Left colon (tissue), 2 donors: Measurements from ENCODE around the gene AGBL4. TPM values are rescaled to one million over a fixed set of nuclear protein-coding genes. Genes with fewer than 3 reads are reported as not detected.
"Not testable (repeated sequence)": the region's sequence is repeated elsewhere in the genome, so short reads cannot be mapped to it uniquely, and the experiment has no call there.

Experiments
- ATAC-seq: fragments of 200-7000 bp; cut with Tn5 transposase; one replicate; pipeline ENCODE4 v1.9.1; 2020; ENCODE audit warnings: mild to moderate bottlenecking, moderate library complexity
- DNase-seq, 2 donors: peaks; one replicate each; pipeline ENCODE4 v3.0.0-alpha.2; 2020
- intact Hi-C, 2 donors: fragments of 100-400 bp; cut with DNase I in 1 of 2; cut with micrococcal nuclease in 1 of 2; formaldehyde crosslinking; loops; one replicate each; pipeline versions ENCODE4 v1.11.2 to v1.14.0; 2022; cut with DNase I, micrococcal nuclease
- total RNA-seq, 2 donors: library from RNA; stranded (reverse); fragmentation: NEBNext Ultra II Directional; extraction: Animal tissue kit (Norgen Biotek cat#: 25700); gene quantifications; one replicate each; pipeline ENCODE4 v1.2.1, GENCODE V29; 2021
- donor health status: DM: no; HTN: no; CAD: no.
- donor health status: DM: yes; HTN: yes; CAD: no.

The AGBL4 gene
- total RNA-seq, 2 donors from 2014 or later, result 0.47 TPM; not detected in 1

- intact Hi-C loops, ATAC-seq: not testable (repeated sequence)
Observed at GRCh38 chr1:49738118-49738517, 285.6 kb downstream of the AGBL4 start.

GRCh38 chr1:49728377-49728776, 295.4 kb downstream of the AGBL4 start:
- DNase-seq (no peak), ATAC-seq (no peak)
- intact Hi-C loops, result no loop called here

More at GRCh38 chr1:49738118-49738517, 285.6 kb downstream of the AGBL4 start:
- DNase-seq, result not testable (repeated sequence)

- DNase-seq, result no peak
- intact Hi-C loops, result no loop called here
- ATAC-seq, result no peak
Observed at GRCh38 chr1:49723662-49724061, 300.1 kb downstream of the AGBL4 start.

GRCh38 chr1:49694251-49694827, 329.4 kb downstream of the AGBL4 start:
- ATAC-seq, result no peak
- DNase-seq, result no peak
- intact Hi-C loops, result no loop called here

GRCh38 chr1:49686107-49686506, 337.6 kb downstream of the AGBL4 start:
- DNase-seq, result no peak
- ATAC-seq, result no peak
- intact Hi-C loops, result no loop called here

GRCh38 chr1:49677706-49678105, 346.0 kb downstream of the AGBL4 start:
- DNase-seq (no peak), ATAC-seq (no peak)
- intact Hi-C loops, result no loop called here

- DNase-seq, result no peak
- intact Hi-C loops, result no loop called here
- no peak for ATAC-seq
Observed at GRCh38 chr1:49651136-49651535, 372.6 kb downstream of the AGBL4 start.

GRCh38 chr1:49630156-49630555, 393.6 kb downstream of the AGBL4 start:
- DNase-seq (no peak), ATAC-seq (no peak)
- intact Hi-C loops, result no loop called here

- DNase-seq, result no peak
- intact Hi-C loops, result no loop called here
- no peak for ATAC-seq
Observed at GRCh38 chr1:49627781-49628180, 396.0 kb downstream of the AGBL4 start.

- intact Hi-C loops, result no loop called here
- no peak for DNase-seq
- ATAC-seq, result no peak
Observed at GRCh38 chr1:49626472-49626871, 397.3 kb downstream of the AGBL4 start.

GRCh38 chr1:49622877-49623276, 400.9 kb downstream of the AGBL4 start:
- no peak for ATAC-seq
- no peak for DNase-seq
- intact Hi-C loops, result no loop called here

GRCh38 chr1:49606082-49606481, 417.7 kb downstream of the AGBL4 start:
- ATAC-seq, result no peak

GRCh38 chr1:49597436-49597835, 426.3 kb downstream of the AGBL4 start:
- ATAC-seq (no peak), DNase-seq (no peak)
- intact Hi-C loops, result no loop called here

More at GRCh38 chr1:49606082-49606481, 417.7 kb downstream of the AGBL4 start:
- no peak for DNase-seq
- intact Hi-C loops, result no loop called here

- DNase-seq (no peak), ATAC-seq (no peak)
- intact Hi-C loops, result no loop called here
Observed at GRCh38 chr1:49576327-49576901, 447.3 kb downstream of the AGBL4 start.

- ATAC-seq (no peak), DNase-seq (no peak)
- intact Hi-C loops, result no loop called here
Observed at GRCh38 chr1:49556676-49557234, 467.0 kb downstream of the AGBL4 start.

GRCh38 chr1:49552101-49552500, 471.7 kb downstream of the AGBL4 start:
- no peak for DNase-seq
- intact Hi-C loops, result no loop called here
- no peak for ATAC-seq

GRCh38 chr1:49544615-49545014, 479.1 kb downstream of the AGBL4 start:
- no peak for ATAC-seq
- intact Hi-C loops, result no loop called here

GRCh38 chr1:49541096-49541752, 482.5 kb downstream of the AGBL4 start:
- no peak for ATAC-seq
- intact Hi-C loops, result no loop called here
- no peak for DNase-seq

More at GRCh38 chr1:49544615-49545014, 479.1 kb downstream of the AGBL4 start:
- DNase-seq, result no peak

- DNase-seq (no peak), ATAC-seq (no peak)
- intact Hi-C loops, result no loop called here
Observed at GRCh38 chr1:49527606-49528305, 496.0 kb downstream of the AGBL4 start.

- intact Hi-C loops, result no loop called here
- DNase-seq, result no peak
- no peak for ATAC-seq
Observed at GRCh38 chr1:49526672-49527071, 497.1 kb downstream of the AGBL4 start.
